HCT116 (cell line): ENCODE results near the gene PXDN. TPM values are rescaled to one million over a fixed set of nuclear protein-coding genes. Genes with fewer than 3 reads are reported as not detected.

Experiments
- ATAC-seq: fragments of 200-7000 bp; cut with Tn5 transposase; 2 replicates; pipeline ENCODE4 v1.9.1; 2020; ENCODE audit warnings: mild to moderate bottlenecking, moderate library complexity
- BruUV-seq: library from RNA; stranded (reverse); fragments of 400-500 nt; replicated peaks from 2 replicates; lab custom pipeline; 2021; lab: Mats Ljungman, UMichigan
- CTCF ChIA-PET: fragments of 300-600 bp; sonication (Branson Sonifier 250); formaldehyde crosslinking; loops from one replicate; lab custom pipeline; 2021; ENCODE audit warnings: antibody characterized with exemption; lab: Charles Lee
- POLR2A ChIA-PET: fragments of 300-600, 350-600 bp; sonication (Branson Sonifier 250); formaldehyde crosslinking; loops from one replicate; lab custom pipeline; 2021; ENCODE audit warnings: antibody characterized with exemption; lab: Charles Lee
- RAD21 ChIA-PET, 2 experiments: fragments of 300-600 bp; sonication (Branson Sonifier 250); formaldehyde crosslinking; loops; one replicate each; lab custom pipeline; 2023; ENCODE audit warnings: low total read pairs in 2 of 2; ENCODE audit not compliant: uncharacterized antibody in 2 of 2, unreplicated experiment in 2 of 2, low non-redundant PET in 1 of 2; lab: Charles Lee
- DNase-seq: peaks from one replicate; pipeline ENCODE4 v3.0.0-alpha.2; 2010; ENCODE audit warnings: low read depth, low spot score
- H2AFZ ChIP-seq: fragments of 200-600 bp; shearing (Covaris generic), sonication (generic); 2 replicates; pipeline ENCODE4 v1.6.1; 2017; ENCODE audit warnings: low read depth, mixed run types, mixed read lengths, antibody characterized with exemption, low read length; ENCODE audit not compliant: poor library complexity, severe bottlenecking
- H3K27ac ChIP-seq: 2 replicates; pipeline ENCODE4 v1.5.1; 2012; ENCODE audit warnings: low read depth, low read length
- H3K27me3 ChIP-seq: fragments of 200-600 bp; sonication (generic); 2 replicates; pipeline ENCODE4 v1.6.1; 2016; ENCODE audit warnings: mixed run types, low read length, mixed read lengths; ENCODE audit not compliant: insufficient read depth
- H3K36me3 ChIP-seq, 2 experiments: fragments of 200-500 bp in 1 of 2; fragments of 200-600 bp in 1 of 2; sonication (Bioruptor generic) in 1 of 2; sonication (generic) in 1 of 2; 2 replicates each; pipeline versions ENCODE4 v1.5.1 to v1.6.1; 2014 to 2016; ENCODE audit warnings: low read length in 2 of 2, inconsistent platforms in 1 of 2, mixed read lengths in 1 of 2, mixed run types in 1 of 2; ENCODE audit not compliant: insufficient read depth in 2 of 2, control insufficient read depth in 1 of 2
- H3K4me1 ChIP-seq, 2 experiments: fragments of 200-600 bp in 1 of 2; sonication (generic) in 1 of 2; 2 replicates each; pipeline versions ENCODE4 v1.5.1 to v1.6.1; 2012 to 2017; ENCODE audit warnings: low read length in 2 of 2, inconsistent platforms in 1 of 2, mild to moderate bottlenecking in 1 of 2, mixed read lengths in 1 of 2, mixed run types in 1 of 2, moderate library complexity in 1 of 2; ENCODE audit not compliant: insufficient read depth in 2 of 2, control insufficient read depth in 1 of 2
- H3K4me2 ChIP-seq: fragments of 200-600 bp; sonication (generic); 2 replicates; pipeline ENCODE4 v1.6.1; 2017; ENCODE audit warnings: mixed run types, low read length, mixed read lengths
- H3K4me3 ChIP-seq, 2 experiments: fragments of 200-600 bp in 1 of 2; sonication (generic) in 1 of 2; replicated peaks in 1 of 2; 2 replicates each; pipeline ENCODE4 v1.5.1; 2011 to 2016; ENCODE audit warnings: low read length in 2 of 2, control low read depth in 1 of 2, low read depth in 1 of 2, mild to moderate bottlenecking in 1 of 2, mixed read lengths in 1 of 2, mixed run types in 1 of 2
- H3K79me2 ChIP-seq: fragments of 200-600 bp; sonication (generic); 2 replicates; pipeline ENCODE4 v1.6.1; 2017; ENCODE audit warnings: mild to moderate bottlenecking, mixed run types, low read length, moderate library complexity, mixed read lengths; ENCODE audit not compliant: insufficient read depth
- H3K9ac ChIP-seq: fragments of 200-600 bp; sonication (generic); 2 replicates; pipeline ENCODE4 v1.6.1; 2016; ENCODE audit warnings: low read length, mixed read lengths
- H3K9me2 ChIP-seq: fragments of 200-600 bp; sonication (generic), shearing (Covaris generic); 2 replicates; pipeline ENCODE4 v1.6.1; 2017; ENCODE audit warnings: mixed run types, mild to moderate bottlenecking, moderate library complexity; ENCODE audit not compliant: insufficient read depth
- H3K9me3 ChIP-seq, 2 experiments: fragments of 200-500 bp in 1 of 2; fragments of 200-600 bp in 1 of 2; sonication (Bioruptor generic) in 1 of 2; sonication (generic) in 1 of 2; 2 replicates each; pipeline ENCODE4 v1.6.1; 2014 to 2017; ENCODE audit warnings: low read length in 2 of 2, mixed read lengths in 2 of 2, inconsistent platforms in 1 of 2, low read depth in 1 of 2, mild to moderate bottlenecking in 1 of 2, mixed run types in 1 of 2, moderate library complexity in 1 of 2; ENCODE audit not compliant: control insufficient read depth in 1 of 2, insufficient read depth in 1 of 2
- H4K20me1 ChIP-seq: fragments of 200-600 bp; sonication (generic), shearing (Covaris generic); 2 replicates; pipeline ENCODE4 v1.6.1; 2017; ENCODE audit warnings: mixed run types, mild to moderate bottlenecking, moderate library complexity; ENCODE audit not compliant: insufficient read depth
- CBX3 ChIP-seq: IDR thresholded peaks from 2 replicates; pipeline ENCODE4 v1.6.1; 2012; ENCODE audit warnings: low read depth
- EGR1 ChIP-seq: IDR thresholded peaks from 2 replicates; pipeline ENCODE4 v1.6.1; 2012; ENCODE audit warnings: low read depth
- ELF1 ChIP-seq: IDR thresholded peaks from 2 replicates; pipeline ENCODE4 v1.6.1; 2012; ENCODE audit warnings: low read depth, borderline replicate concordance
- EZH2phosphoT487 ChIP-seq: fragments of 200-600 bp; IDR thresholded peaks from 2 replicates; pipeline ENCODE4 v1.6.1; 2018; ENCODE audit warnings: antibody characterized with exemption, borderline replicate concordance
- FOSL1 ChIP-seq: IDR thresholded peaks from 2 replicates; pipeline ENCODE4 v1.6.1; 2012; ENCODE audit warnings: low read depth
- JUND ChIP-seq: IDR thresholded peaks from 2 replicates; pipeline ENCODE4 v1.6.1; 2012
- POLR2AphosphoS5 ChIP-seq: IDR thresholded peaks from 2 replicates; pipeline ENCODE4 v1.6.1; 2011; ENCODE audit warnings: mild to moderate bottlenecking, low read depth, low read length, moderate library complexity
- RAD21 ChIP-seq: IDR thresholded peaks from 2 replicates; pipeline ENCODE4 v1.6.1; 2012; ENCODE audit warnings: low read depth, mild to moderate bottlenecking
- SIN3A ChIP-seq: IDR thresholded peaks from 2 replicates; pipeline ENCODE4 v1.6.1; 2012; ENCODE audit warnings: low read depth
- SRF ChIP-seq: IDR thresholded peaks from 2 replicates; pipeline ENCODE4 v1.6.1; 2012; ENCODE audit warnings: low read depth
- YY1 ChIP-seq: IDR thresholded peaks from 2 replicates; pipeline ENCODE4 v1.6.1; 2011; ENCODE audit warnings: low read length, low read depth, moderate library complexity, mild to moderate bottlenecking; ENCODE audit not compliant: insufficient replicate concordance; ENCODE audit errors: extremely low read depth
- ZFX ChIP-seq: fragments of 450-650 bp; IDR thresholded peaks from 2 replicates; pipeline ENCODE4 v1.6.1; 2017
- ZNF274 ChIP-seq: fragments of 200-500 bp; sonication (Bioruptor generic); IDR thresholded peaks from 2 replicates; pipeline ENCODE4 v1.6.1; 2014; ENCODE audit warnings: mild to moderate bottlenecking, low read depth, low read length, inconsistent platforms
- intact Hi-C: fragments of 100-400 bp; cut with micrococcal nuclease; formaldehyde crosslinking; loops from 2 replicates; pipeline ENCODE4 v1.10.0; 2022
- total RNA-seq: library from RNA; stranded (reverse); gene quantifications from one replicate; pipeline ENCODE4 v1.2.1, GENCODE V29; 2021; ENCODE audit not compliant: unreplicated experiment
- TF ChIP-seq, protein P1 (sequence below): IDR thresholded peaks from 2 replicates; pipeline ENCODE4 v1.6.1; 2012; ENCODE audit warnings: low read depth
- TF ChIP-seq, protein P2 (sequence below): IDR thresholded peaks from 2 replicates; pipeline ENCODE4 v1.6.1; 2011; ENCODE audit warnings: mild to moderate bottlenecking, low read length, moderate library complexity; ENCODE audit not compliant: insufficient replicate concordance; ENCODE audit errors: extremely low read depth
- TF ChIP-seq, protein P3 (sequence below), 3 experiments: fragments of 200-600 bp in 1 of 3; sonication (generic) in 1 of 3; IDR thresholded peaks in 2 of 3; conservative IDR thresholded peaks in 1 of 3; 2 replicates each; pipeline ENCODE4 v1.5.1; 2012 to 2017; ENCODE audit warnings: low read depth in 2 of 3, low read length in 2 of 3, antibody characterized with exemption in 1 of 3, borderline replicate concordance in 1 of 3, control low read depth in 1 of 3, mild to moderate bottlenecking in 1 of 3, mixed read lengths in 1 of 3, mixed run types in 1 of 3, moderate library complexity in 1 of 3; ENCODE audit not compliant: insufficient read depth in 1 of 3

PXDN gene
- total RNA-seq, 1 experiment from 2014 or later = 10.7 TPM

DNA sequence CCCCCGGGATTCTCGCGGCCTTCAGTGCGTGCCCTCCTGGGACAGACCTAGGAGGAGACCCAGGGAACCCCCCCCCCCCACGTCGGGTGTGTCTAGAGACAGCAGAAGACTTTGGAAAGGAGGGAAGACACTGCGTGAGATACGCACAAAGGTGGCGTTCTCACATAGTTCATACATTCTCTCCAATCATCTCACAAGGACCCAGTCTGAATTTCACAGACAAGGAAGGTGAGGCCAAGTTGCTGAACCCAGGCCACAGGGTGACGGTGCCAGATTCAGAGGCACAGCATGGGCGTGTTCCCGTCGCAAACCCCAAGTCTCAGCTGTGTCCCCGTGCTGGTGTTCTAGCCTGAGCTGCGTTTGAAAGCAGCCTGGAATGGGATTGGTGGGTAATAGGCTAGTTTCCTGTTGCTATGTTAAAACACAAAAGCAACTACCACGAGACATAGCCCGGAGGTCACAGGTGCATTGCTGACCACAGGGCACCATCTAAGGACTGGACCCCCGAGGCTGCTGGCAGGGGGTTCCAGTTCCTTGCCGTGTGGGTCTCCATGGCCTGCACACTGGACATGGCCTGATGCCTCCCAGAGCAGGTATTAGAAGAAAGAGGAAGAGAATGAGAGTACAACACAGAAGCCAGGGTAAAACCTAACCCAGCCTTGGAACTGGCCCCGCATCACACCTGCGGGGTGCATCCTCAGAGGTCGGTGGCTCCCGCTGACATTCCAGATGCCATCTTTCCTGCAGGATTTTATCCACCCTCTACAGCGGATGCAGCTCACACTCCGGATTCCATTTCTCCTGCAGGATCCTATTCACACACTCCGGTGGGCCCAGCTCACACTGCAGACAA, 1.1 kb upstream of the PXDN start (continued):
- no peak for TF ChIP-seq POLR2AphosphoS5
- TF ChIP-seq FOSL1 = no peak
- no peak for TF ChIP-seq ELF1
- TF ChIP-seq YY1 = no peak
- TF ChIP-seq CBX3 = no peak

DNA sequence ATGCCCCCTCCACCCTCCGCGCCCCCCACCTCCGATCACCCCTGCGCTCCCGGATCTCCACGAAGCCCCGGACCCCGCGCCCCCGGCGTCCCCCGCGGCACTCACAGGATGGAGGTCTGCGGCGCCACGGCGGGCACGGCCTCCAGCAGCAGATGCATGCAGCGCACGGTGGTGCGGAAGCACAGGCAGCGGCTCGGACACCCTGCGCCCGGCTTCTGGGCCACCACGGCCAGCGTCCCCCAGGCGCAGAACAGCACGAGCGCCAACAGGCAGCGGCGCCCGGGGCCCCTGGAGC, 217 bp downstream of the PXDN start:
- peaks cover 0 to 2% of the 10 kb centered on the region in 2 experiments; a peak in 1 of 4 replicates for H3K4me1 ChIP-seq
- intact Hi-C loops = no loop called here
- H3K9ac ChIP-seq = no peak overlapping the region
- ChIA-PET RAD21 (no interaction called here), CTCF (no interaction called here), POLR2A (no interaction called here)
- H3K4me3 ChIP-seq = peak overlapping the region; percentile 37 to 43; a peak in 3 of 4 replicates
- H3K4me2 ChIP-seq = peak overlapping the region; percentile 51
- DNase-seq (no peak), ATAC-seq (no peak; the same call in 1 of the 2 replicates)
- H3K9me2 ChIP-seq = no peaks in the 10 kb centered on the region
- no peak for TF ChIP-seq ELF1
- no peak for TF ChIP-seq RAD21
- TF ChIP-seq SRF = no peak
- TF ChIP-seq EZH2phosphoT487 = no peak
- TF ChIP-seq, protein P1, sequence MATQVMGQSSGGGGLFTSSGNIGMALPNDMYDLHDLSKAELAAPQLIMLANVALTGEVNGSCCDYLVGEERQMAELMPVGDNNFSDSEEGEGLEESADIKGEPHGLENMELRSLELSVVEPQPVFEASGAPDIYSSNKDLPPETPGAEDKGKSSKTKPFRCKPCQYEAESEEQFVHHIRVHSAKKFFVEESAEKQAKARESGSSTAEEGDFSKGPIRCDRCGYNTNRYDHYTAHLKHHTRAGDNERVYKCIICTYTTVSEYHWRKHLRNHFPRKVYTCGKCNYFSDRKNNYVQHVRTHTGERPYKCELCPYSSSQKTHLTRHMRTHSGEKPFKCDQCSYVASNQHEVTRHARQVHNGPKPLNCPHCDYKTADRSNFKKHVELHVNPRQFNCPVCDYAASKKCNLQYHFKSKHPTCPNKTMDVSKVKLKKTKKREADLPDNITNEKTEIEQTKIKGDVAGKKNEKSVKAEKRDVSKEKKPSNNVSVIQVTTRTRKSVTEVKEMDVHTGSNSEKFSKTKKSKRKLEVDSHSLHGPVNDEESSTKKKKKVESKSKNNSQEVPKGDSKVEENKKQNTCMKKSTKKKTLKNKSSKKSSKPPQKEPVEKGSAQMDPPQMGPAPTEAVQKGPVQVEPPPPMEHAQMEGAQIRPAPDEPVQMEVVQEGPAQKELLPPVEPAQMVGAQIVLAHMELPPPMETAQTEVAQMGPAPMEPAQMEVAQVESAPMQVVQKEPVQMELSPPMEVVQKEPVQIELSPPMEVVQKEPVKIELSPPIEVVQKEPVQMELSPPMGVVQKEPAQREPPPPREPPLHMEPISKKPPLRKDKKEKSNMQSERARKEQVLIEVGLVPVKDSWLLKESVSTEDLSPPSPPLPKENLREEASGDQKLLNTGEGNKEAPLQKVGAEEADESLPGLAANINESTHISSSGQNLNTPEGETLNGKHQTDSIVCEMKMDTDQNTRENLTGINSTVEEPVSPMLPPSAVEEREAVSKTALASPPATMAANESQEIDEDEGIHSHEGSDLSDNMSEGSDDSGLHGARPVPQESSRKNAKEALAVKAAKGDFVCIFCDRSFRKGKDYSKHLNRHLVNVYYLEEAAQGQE = no peak
- TF ChIP-seq, protein P2, sequence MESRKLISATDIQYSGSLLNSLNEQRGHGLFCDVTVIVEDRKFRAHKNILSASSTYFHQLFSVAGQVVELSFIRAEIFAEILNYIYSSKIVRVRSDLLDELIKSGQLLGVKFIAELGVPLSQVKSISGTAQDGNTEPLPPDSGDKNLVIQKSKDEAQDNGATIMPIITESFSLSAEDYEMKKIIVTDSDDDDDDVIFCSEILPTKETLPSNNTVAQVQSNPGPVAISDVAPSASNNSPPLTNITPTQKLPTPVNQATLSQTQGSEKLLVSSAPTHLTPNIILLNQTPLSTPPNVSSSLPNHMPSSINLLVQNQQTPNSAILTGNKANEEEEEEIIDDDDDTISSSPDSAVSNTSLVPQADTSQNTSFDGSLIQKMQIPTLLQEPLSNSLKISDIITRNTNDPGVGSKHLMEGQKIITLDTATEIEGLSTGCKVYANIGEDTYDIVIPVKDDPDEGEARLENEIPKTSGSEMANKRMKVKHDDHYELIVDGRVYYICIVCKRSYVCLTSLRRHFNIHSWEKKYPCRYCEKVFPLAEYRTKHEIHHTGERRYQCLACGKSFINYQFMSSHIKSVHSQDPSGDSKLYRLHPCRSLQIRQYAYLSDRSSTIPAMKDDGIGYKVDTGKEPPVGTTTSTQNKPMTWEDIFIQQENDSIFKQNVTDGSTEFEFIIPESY = no peak
- no peak for TF ChIP-seq SIN3A
- TF ChIP-seq ZNF274 = no peak
- TF ChIP-seq, protein P3, sequence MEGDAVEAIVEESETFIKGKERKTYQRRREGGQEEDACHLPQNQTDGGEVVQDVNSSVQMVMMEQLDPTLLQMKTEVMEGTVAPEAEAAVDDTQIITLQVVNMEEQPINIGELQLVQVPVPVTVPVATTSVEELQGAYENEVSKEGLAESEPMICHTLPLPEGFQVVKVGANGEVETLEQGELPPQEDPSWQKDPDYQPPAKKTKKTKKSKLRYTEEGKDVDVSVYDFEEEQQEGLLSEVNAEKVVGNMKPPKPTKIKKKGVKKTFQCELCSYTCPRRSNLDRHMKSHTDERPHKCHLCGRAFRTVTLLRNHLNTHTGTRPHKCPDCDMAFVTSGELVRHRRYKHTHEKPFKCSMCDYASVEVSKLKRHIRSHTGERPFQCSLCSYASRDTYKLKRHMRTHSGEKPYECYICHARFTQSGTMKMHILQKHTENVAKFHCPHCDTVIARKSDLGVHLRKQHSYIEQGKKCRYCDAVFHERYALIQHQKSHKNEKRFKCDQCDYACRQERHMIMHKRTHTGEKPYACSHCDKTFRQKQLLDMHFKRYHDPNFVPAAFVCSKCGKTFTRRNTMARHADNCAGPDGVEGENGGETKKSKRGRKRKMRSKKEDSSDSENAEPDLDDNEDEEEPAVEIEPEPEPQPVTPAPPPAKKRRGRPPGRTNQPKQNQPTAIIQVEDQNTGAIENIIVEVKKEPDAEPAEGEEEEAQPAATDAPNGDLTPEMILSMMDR (IDR thresholded peaks at IDR 0.05 in 2 of 3, conservative IDR thresholded peaks at IDR 0.05 in 1 of 3; ENCODE audit: borderline replicate concordance in 1 of 3, insufficient read depth in 1 of 3, low read depth in 2 of 3, low read length in 2 of 3) = no peak
- TF ChIP-seq ZFX = no peak
- no peak for TF ChIP-seq JUND
- TF ChIP-seq EGR1 = no peak
- H3K9me3 ChIP-seq = no peaks in the 10 kb centered on the region
- no peaks in the 10 kb centered on the region for H3K79me2 ChIP-seq
- H2AFZ ChIP-seq = no peak overlapping the region
- no peaks in the 10 kb centered on the region for H4K20me1 ChIP-seq
- peaks cover 3% of the 10 kb centered on the region; the same call in 1 of the 2 replicates for H3K27me3 ChIP-seq
- no TSS peak for BruUV-seq
- H3K36me3 ChIP-seq = no peaks in the 10 kb centered on the region
- peak overlapping the region; percentile 43; the same call in 1 of the 2 replicates for H3K27ac ChIP-seq
